OCI-LY3 (cell line): ENCODE data around the gene HCFC1.

Source experiments
- H2AFZ ChIP-seq: fragments of 200-600, 300-600 bp; shearing (Covaris generic); 2 replicates; pipeline ENCODE4 v1.6.0; 2014; ENCODE audit warnings: antibody characterized with exemption, low read depth, low read length
- H3K27ac ChIP-seq: fragments of 200-600, 300-600 bp; sonication (generic); 2 replicates; pipeline ENCODE4 v1.5.1; 2014; ENCODE audit warnings: mild to moderate bottlenecking, low read length, moderate library complexity, mixed read lengths
- H3K27me3 ChIP-seq: fragments of 200-600, 300-600 bp; sonication (generic); 2 replicates; pipeline ENCODE4 v1.6.1; 2014; ENCODE audit warnings: low read depth, low read length, mixed read lengths
- H3K36me3 ChIP-seq: fragments of 200-600, 300-600 bp; sonication (generic); replicated peaks from 2 replicates; pipeline ENCODE3; 2014; ENCODE audit warnings: low read depth, low read length, mixed read lengths
- H3K4me1 ChIP-seq: fragments of 300-600, 200-600 bp; sonication (generic); 2 replicates; pipeline ENCODE4 v1.6.1; 2014; ENCODE audit warnings: low read length, mixed read lengths
- H3K4me2 ChIP-seq: fragments of 200-600, 300-600 bp; sonication (generic); 2 replicates; pipeline ENCODE4 v1.6.1; 2014; ENCODE audit warnings: low read length, mixed read lengths
- H3K4me3 ChIP-seq: fragments of 300-600, 200-600 bp; sonication (generic); 2 replicates; pipeline ENCODE4 v1.5.1; 2014; ENCODE audit warnings: antibody characterized with exemption, mild to moderate bottlenecking, low read length, moderate library complexity
- H3K79me2 ChIP-seq: fragments of 300-600, 200-600 bp; shearing (Covaris generic); 2 replicates; pipeline ENCODE4 v1.6.1; 2014; ENCODE audit warnings: mild to moderate bottlenecking, low read length, mixed read lengths
- H3K9ac ChIP-seq: fragments of 300-600, 200-600 bp; shearing (Covaris generic); 2 replicates; pipeline ENCODE4 v1.6.0; 2014; ENCODE audit warnings: mild to moderate bottlenecking, low read length, moderate library complexity
- H3K9me3 ChIP-seq: fragments of 200-600, 300-600 bp; shearing (Covaris generic); 2 replicates; pipeline ENCODE4 v1.6.1; 2014; ENCODE audit warnings: low read length, mixed read lengths; ENCODE audit not compliant: insufficient read depth
- H4K20me1 ChIP-seq: fragments of 200-600, 300-600 bp; sonication (generic); 2 replicates; pipeline ENCODE4 v1.6.1; 2016; ENCODE audit warnings: low read length, mixed read lengths; ENCODE audit not compliant: insufficient read depth
- EZH2phosphoT487 ChIP-seq: fragments of 200-600 bp; shearing (Covaris generic); IDR thresholded peaks from 2 replicates; pipeline ENCODE4 v1.6.1; 2018; ENCODE audit warnings: antibody characterized with exemption, mixed run types, low read depth
- TF ChIP-seq, protein P1 (sequence below): fragments of 200-600, 300-600 bp; sonication (generic); IDR thresholded peaks from 2 replicates; pipeline ENCODE4 v1.5.1; 2014; ENCODE audit warnings: antibody characterized with exemption, low read length, low read depth

The HCFC1 gene

DNA sequence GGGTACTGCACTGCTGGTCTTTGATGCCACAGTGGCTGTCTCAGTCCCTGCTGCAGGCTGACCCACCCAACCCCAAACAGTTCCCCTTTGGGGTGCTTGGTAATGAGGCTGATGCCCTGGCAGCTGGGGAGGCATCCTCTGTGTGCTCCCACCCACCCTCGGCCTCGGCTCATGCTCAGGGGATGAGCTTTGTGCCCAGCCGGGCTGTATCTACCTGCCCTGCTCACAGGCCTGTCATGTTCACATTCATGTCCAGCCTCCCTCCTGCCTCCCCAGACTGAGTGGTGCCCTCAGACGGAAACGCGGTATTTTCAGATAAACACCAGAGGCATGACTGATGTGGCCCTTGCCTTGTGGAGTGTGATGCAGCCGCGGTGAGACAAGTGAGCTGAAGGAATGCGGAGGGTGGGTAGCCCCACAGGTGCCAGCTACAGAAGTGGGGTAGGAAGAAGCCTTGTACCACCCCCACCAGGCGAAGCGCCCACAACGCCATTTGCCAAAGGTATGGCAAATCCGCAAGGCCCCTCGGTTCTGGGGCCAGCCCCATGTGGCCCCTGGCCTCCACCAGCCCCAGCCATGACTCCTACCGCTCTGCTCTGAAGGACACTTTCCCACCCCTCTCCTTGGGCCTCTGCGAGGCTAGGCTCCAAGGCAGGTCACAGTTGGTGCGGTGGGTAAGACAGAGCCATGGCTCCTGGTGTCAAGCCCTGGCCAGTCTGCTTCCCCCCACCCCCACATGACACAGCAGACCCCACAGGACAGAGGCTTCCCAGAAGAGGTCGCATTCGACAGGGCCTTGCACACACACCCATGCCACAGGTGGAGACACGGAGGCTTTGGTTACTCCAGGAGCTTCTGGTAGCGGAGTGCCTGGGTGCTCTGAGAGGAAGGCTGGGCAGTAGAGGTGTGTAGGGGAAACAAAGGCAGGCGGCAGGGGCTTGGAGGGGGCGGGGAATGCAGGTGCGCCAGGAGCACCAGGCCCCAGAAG lies 25.4 kb downstream of the HCFC1 start:
- H3K36me3 ChIP-seq, result peaks cover 19% of the 10 kb centered on the region
- no peaks in the 10 kb centered on the region for H4K20me1 ChIP-seq
- no peak overlapping the region for H3K4me3 ChIP-seq
- TF ChIP-seq, protein P1, sequence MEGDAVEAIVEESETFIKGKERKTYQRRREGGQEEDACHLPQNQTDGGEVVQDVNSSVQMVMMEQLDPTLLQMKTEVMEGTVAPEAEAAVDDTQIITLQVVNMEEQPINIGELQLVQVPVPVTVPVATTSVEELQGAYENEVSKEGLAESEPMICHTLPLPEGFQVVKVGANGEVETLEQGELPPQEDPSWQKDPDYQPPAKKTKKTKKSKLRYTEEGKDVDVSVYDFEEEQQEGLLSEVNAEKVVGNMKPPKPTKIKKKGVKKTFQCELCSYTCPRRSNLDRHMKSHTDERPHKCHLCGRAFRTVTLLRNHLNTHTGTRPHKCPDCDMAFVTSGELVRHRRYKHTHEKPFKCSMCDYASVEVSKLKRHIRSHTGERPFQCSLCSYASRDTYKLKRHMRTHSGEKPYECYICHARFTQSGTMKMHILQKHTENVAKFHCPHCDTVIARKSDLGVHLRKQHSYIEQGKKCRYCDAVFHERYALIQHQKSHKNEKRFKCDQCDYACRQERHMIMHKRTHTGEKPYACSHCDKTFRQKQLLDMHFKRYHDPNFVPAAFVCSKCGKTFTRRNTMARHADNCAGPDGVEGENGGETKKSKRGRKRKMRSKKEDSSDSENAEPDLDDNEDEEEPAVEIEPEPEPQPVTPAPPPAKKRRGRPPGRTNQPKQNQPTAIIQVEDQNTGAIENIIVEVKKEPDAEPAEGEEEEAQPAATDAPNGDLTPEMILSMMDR, result no peak
- TF ChIP-seq EZH2phosphoT487, result no peak
- H3K9ac ChIP-seq, result no peak overlapping the region
- no peak overlapping the region for H3K4me2 ChIP-seq
- no peak overlapping the region for H2AFZ ChIP-seq
- no peak overlapping the region for H3K27ac ChIP-seq
- no peaks in the 10 kb centered on the region for H3K27me3 ChIP-seq
- no peaks in the 10 kb centered on the region for H3K9me3 ChIP-seq
- peaks cover 7% of the 10 kb centered on the region for H3K4me1 ChIP-seq
- no peaks in the 10 kb centered on the region for H3K79me2 ChIP-seq

- Histone ChIP-seq H3K27ac (no peak overlapping the region), H3K4me2 (peak overlapping the region; percentile 72), H2AFZ (no peak overlapping the region), H3K9ac (0 out of 2 replicates have a peak overlapping the region, but pooled peaks have one; percentile 48), H3K79me2 (no peaks in the 10 kb centered on the region), H3K36me3 (peaks cover 4% of the 10 kb centered on the region), H3K9me3 (no peaks in the 10 kb centered on the region), H3K27me3 (no peaks in the 10 kb centered on the region), H4K20me1 (no peaks in the 10 kb centered on the region), H3K4me1 (peaks cover 7% of the 10 kb centered on the region), H3K4me3 (peak overlapping the region; percentile 75)
- TF ChIP-seq, protein P1, result no peak
- no peak for TF ChIP-seq EZH2phosphoT487
These were observed 26.8 kb downstream of the HCFC1 start for GRCh38 chrX:153944800-153945150.

- no peak within 1 kb of the TSS for H3K27ac ChIP-seq
These were observed 27.3 kb downstream of the HCFC1 start, which contains the start of gene RENBP for GRCh38 chrX:153944140-153944799. RENBP (minus strand) TSS chrX:153944643; CDS start chrX:153944610, 33 bp downstream.

More at GRCh38 chrX:153944140-153944799, 27.3 kb downstream of the HCFC1 start, which contains the start of gene RENBP:
- peak within 1 kb of the TSS; percentile 75 for H3K4me3 ChIP-seq
- H4K20me1 ChIP-seq, result no peaks in the 10 kb centered on the region
- no peaks in the 10 kb centered on the region for H3K9me3 ChIP-seq
- H3K36me3 ChIP-seq, result no peaks in the 10 kb centered on the region
- peak within 1 kb of the TSS; percentile 72 for H3K4me2 ChIP-seq
- H3K4me1 ChIP-seq, result peaks cover 7% of the 10 kb centered on the region
- H3K79me2 ChIP-seq, result no peaks in the 10 kb centered on the region
- no peak for TF ChIP-seq EZH2phosphoT487
- TF ChIP-seq, protein P1, result no peak
- no peaks in the 10 kb centered on the region for H3K27me3 ChIP-seq
- no peak within 1 kb of the TSS for H2AFZ ChIP-seq
- H3K9ac ChIP-seq, result peak within 1 kb of the TSS; percentile 48; the same call in 1 of the 2 replicates
